ENCODE data around the gene RNU6-7. TPM values are rescaled to one million over a fixed set of nuclear protein-coding genes. Genes with fewer than 3 reads are reported as not detected.
A peak's percentile ranks its signal among the peaks of the same experiment; 100 is the strongest.

Gene RNU6-7
- total and polyA plus RNA-seq, 2 experiments from 2014 or later: not detected

- H3K4me1 ChIP-seq (ENCODE audit: insufficient read depth): peaks cover 25% of the 10 kb centered on the region
- no peaks in the 10 kb centered on the region for H3K36me3 ChIP-seq (replicated peaks; ENCODE audit: insufficient read depth, low read depth)
- H4K20me1 ChIP-seq (ENCODE audit: insufficient read depth, poor library complexity, severe bottlenecking): no peaks in the 10 kb centered on the region
- WGBS (ENCODE audit: low lambda C conversion rate, missing lambda C conversion rate): 0% methylated on average over 1 of the region's 1 CpG
- no peak overlapping the region for H2AFZ ChIP-seq
- H3K27me3 ChIP-seq: no peaks in the 10 kb centered on the region
- TF ChIP-seq EZH2phosphoT487 (IDR thresholded peaks at IDR 0.05; ENCODE audit: low read depth, severe bottlenecking, unreplicated experiment): no peak
- TF ChIP-seq CTCF (IDR thresholded peaks at IDR 0.05; ENCODE audit: poor library complexity): no peak
- no peak for TF ChIP-seq EZH2 (IDR thresholded peaks at IDR 0.05; ENCODE audit: borderline replicate concordance)
- H3K4me2 ChIP-seq: peak overlapping the region; percentile 10
- H3K9me2 ChIP-seq (replicated peaks; ENCODE audit: insufficient read depth): no peaks in the 10 kb centered on the region
- no peaks in the 10 kb centered on the region for H3K9me3 ChIP-seq (ENCODE audit: low read depth)
- H3K27ac ChIP-seq: peak overlapping the region; percentile 81
- no peaks in the 10 kb centered on the region for H3K79me2 ChIP-seq
- no peak overlapping the region for H3K4me3 ChIP-seq
- DNase-seq (ENCODE audit: low spot score): no peak
Measured at GRCh38 chr14:32225378-32225920, 23.6 kb downstream of the RNU6-7 start.

GRCh38 chr14:32226056-32226455 lies 24.2 kb downstream of the RNU6-7 start:
- WGBS (ENCODE audit: low lambda C conversion rate, missing lambda C conversion rate): 50% methylated on average over 1 of the region's 1 CpG
- Histone ChIP-seq H3K4me3 (no peak overlapping the region), H4K20me1 (ENCODE audit: insufficient read depth, poor library complexity, severe bottlenecking) (no peaks in the 10 kb centered on the region), H3K79me2 (no peaks in the 10 kb centered on the region), H3K9me2 (replicated peaks; ENCODE audit: insufficient read depth) (no peaks in the 10 kb centered on the region), H3K4me2 (no peak overlapping the region), H3K27me3 (no peaks in the 10 kb centered on the region), H3K36me3 (replicated peaks; ENCODE audit: insufficient read depth, low read depth) (no peaks in the 10 kb centered on the region), H3K27ac (peak overlapping the region; percentile 81), H3K4me1 (ENCODE audit: insufficient read depth) (peaks cover 29% of the 10 kb centered on the region), H3K9me3 (ENCODE audit: low read depth) (no peaks in the 10 kb centered on the region), H2AFZ (no peak overlapping the region)
- DNase-seq (ENCODE audit: low spot score): no peak
- TF ChIP-seq CTCF (IDR thresholded peaks at IDR 0.05; ENCODE audit: poor library complexity) (no peak), EZH2phosphoT487 (IDR thresholded peaks at IDR 0.05; ENCODE audit: low read depth, severe bottlenecking, unreplicated experiment) (no peak), EZH2 (IDR thresholded peaks at IDR 0.05; ENCODE audit: borderline replicate concordance) (no peak)

GRCh38 chr14:32230181-32230580 lies 28.3 kb downstream of the RNU6-7 start:
- WGBS (ENCODE audit: low lambda C conversion rate, missing lambda C conversion rate): 32% methylated on average over 3 of the region's 3 CpGs

More at GRCh38 chr14:32230181-32230580, 28.3 kb downstream of the RNU6-7 start:
- Histone ChIP-seq H3K27ac (no peak overlapping the region), H3K79me2 (no peaks in the 10 kb centered on the region), H3K27me3 (no peaks in the 10 kb centered on the region), H3K9me3 (ENCODE audit: low read depth) (no peaks in the 10 kb centered on the region), H3K36me3 (replicated peaks; ENCODE audit: insufficient read depth, low read depth) (no peaks in the 10 kb centered on the region), H3K4me2 (no peak overlapping the region), H3K4me3 (no peak overlapping the region), H2AFZ (no peak overlapping the region), H3K9me2 (replicated peaks; ENCODE audit: insufficient read depth) (no peaks in the 10 kb centered on the region), H4K20me1 (ENCODE audit: insufficient read depth, poor library complexity, severe bottlenecking) (no peaks in the 10 kb centered on the region), H3K4me1 (ENCODE audit: insufficient read depth) (peaks cover 23% of the 10 kb centered on the region)
- TF ChIP-seq EZH2 (IDR thresholded peaks at IDR 0.05; ENCODE audit: borderline replicate concordance) (no peak), CTCF (IDR thresholded peaks at IDR 0.05; ENCODE audit: poor library complexity) (peak; percentile 5)
- no peak for DNase-seq (ENCODE audit: low spot score)

Data from hepatocyte (in vitro differentiated cells).